ENCODE results near the gene CENPP. TPM values are rescaled to one million over a fixed set of nuclear protein-coding genes. Genes with fewer than 3 reads are reported as not detected.

Gene CENPP
- total RNA-seq, 4 donors from 2014 or later: 0.88 to 12.0 (median 4.3) TPM

GRCh38 chr9:92663126-92663525 lies 337.4 kb downstream of the CENPP start:
- DNase-seq: no peak
- no peaks in the 10 kb centered on the region for H3K9me3 ChIP-seq
- no peak overlapping the region for H3K4me3 ChIP-seq
- H3K36me3 ChIP-seq: no peaks in the 10 kb centered on the region
- H3K27ac ChIP-seq: no peak overlapping the region
- H3K4me1 ChIP-seq: no peaks in the 10 kb centered on the region
- no peaks in the 10 kb centered on the region for H3K27me3 ChIP-seq
- intact Hi-C loops (cut with DNase I; ENCODE audit: low total_unique reads): no loop called here
- TF ChIP-seq CTCF (IDR thresholded peaks at IDR 0.05) (no peak), POLR2A (IDR thresholded peaks at IDR 0.05) (no peak)

GRCh38 chr9:92663951-92664350 lies 338.2 kb downstream of the CENPP start:
- H3K4me1 ChIP-seq: peaks cover 0 to 4% of the 10 kb centered on the region in 2 donors

GRCh38 chr9:92664394-92665152 lies 338.8 kb downstream of the CENPP start:
- Histone ChIP-seq H3K27me3 (no peaks in the 10 kb centered on the region), H3K4me1 (peaks cover 0 to 6% of the 10 kb centered on the region in 2 donors), H3K4me3 (no peak overlapping the region), H3K27ac (no peak overlapping the region), H3K9me3 (no peaks in the 10 kb centered on the region), H3K36me3 (no peaks in the 10 kb centered on the region)
- TF ChIP-seq CTCF (IDR thresholded peaks at IDR 0.05) (no peak), POLR2A (IDR thresholded peaks at IDR 0.05) (no peak)
- DNase-seq: no peak
- intact Hi-C loops (cut with DNase I; ENCODE audit: low total_unique reads): no loop called here

More at GRCh38 chr9:92663951-92664350, 338.2 kb downstream of the CENPP start:
- TF ChIP-seq POLR2A (IDR thresholded peaks at IDR 0.05) (no peak), CTCF (IDR thresholded peaks at IDR 0.05) (no peak)
- no peak overlapping the region for H3K4me3 ChIP-seq
- intact Hi-C loops (cut with DNase I; ENCODE audit: low total_unique reads): no loop called here
- H3K27ac ChIP-seq: no peak overlapping the region
- no peaks in the 10 kb centered on the region for H3K36me3 ChIP-seq
- H3K27me3 ChIP-seq: no peaks in the 10 kb centered on the region
- no peak for DNase-seq
- no peaks in the 10 kb centered on the region for H3K9me3 ChIP-seq

GRCh38 chr9:92665836-92666235 lies 340.1 kb downstream of the CENPP start:
- no peak overlapping the region for H3K4me3 ChIP-seq
- intact Hi-C loops (cut with DNase I; ENCODE audit: low total_unique reads): no loop called here
- H3K27me3 ChIP-seq: no peaks in the 10 kb centered on the region
- no peaks in the 10 kb centered on the region for H3K36me3 ChIP-seq
- peaks cover 0 to 6% of the 10 kb centered on the region in 2 donors for H3K4me1 ChIP-seq
- DNase-seq: no peak
- no peaks in the 10 kb centered on the region for H3K9me3 ChIP-seq
- no peak for TF ChIP-seq CTCF (IDR thresholded peaks at IDR 0.05)
- TF ChIP-seq POLR2A (IDR thresholded peaks at IDR 0.05): no peak
- H3K27ac ChIP-seq: no peak overlapping the region

- H3K27me3 ChIP-seq: no peaks in the 10 kb centered on the region
- DNase-seq: no peak
- no peaks in the 10 kb centered on the region for H3K36me3 ChIP-seq
- intact Hi-C loops (cut with DNase I; ENCODE audit: low total_unique reads): no loop called here
- TF ChIP-seq POLR2A (IDR thresholded peaks at IDR 0.05) (no peak), CTCF (IDR thresholded peaks at IDR 0.05) (no peak)
- H3K9me3 ChIP-seq: no peaks in the 10 kb centered on the region
- peaks cover 0 to 6% of the 10 kb centered on the region in 2 donors for H3K4me1 ChIP-seq
- no peak overlapping the region for H3K4me3 ChIP-seq
- H3K27ac ChIP-seq: no peak overlapping the region
Measured at GRCh38 chr9:92666236-92666635, 340.5 kb downstream of the CENPP start.
